Naive thymus-derived CD4-positive, alpha-beta T cell (primary cell): ENCODE measurements around the gene TMEM61. TPM values are rescaled to one million over a fixed set of nuclear protein-coding genes. Genes with fewer than 3 reads are reported as not detected.
"Not testable (repeated sequence)": the region's sequence is repeated elsewhere in the genome, so short reads cannot be mapped to it uniquely, and the experiment has no call there.

Source experiments
- ATAC-seq: fragments of 150-1000 bp; cut with Tn5 transposase; 2 replicates; pipeline ENCODE4 v1.10.0; 2021; ENCODE audit warnings: mild to moderate bottlenecking, moderate library complexity
- CTCF ChIA-PET: fragments of 350-600 bp; sonication (Branson Sonifier 250); formaldehyde crosslinking; loops from one replicate; lab custom pipeline; 2021; ENCODE audit warnings: antibody characterized with exemption; lab: Charles Lee
- POLR2A ChIA-PET: fragments of 350-600 bp; sonication (Branson Sonifier 250); formaldehyde crosslinking; loops from one replicate; lab custom pipeline; 2021; ENCODE audit warnings: antibody characterized with exemption, inconsistent platforms; lab: Charles Lee
- DNase-seq, 9 donors: peaks; one replicate each; pipeline versions ENCODE4 v3.0.0 to v3.0.0-alpha.2; 2020 to 2022; ENCODE audit warnings: mixed read lengths in 1 of 9
- H3K27ac ChIP-seq: one replicate; pipeline ENCODE4 v1.7.0; 2013; ENCODE audit warnings: mild to moderate bottlenecking, low read depth, low read length, moderate library complexity
- H3K27me3 ChIP-seq, 2 donors: one replicate each; pipeline ENCODE4 v1.7.0; 2013; ENCODE audit warnings: low read length in 2 of 2, mild to moderate bottlenecking in 2 of 2, moderate library complexity in 2 of 2; ENCODE audit not compliant: control insufficient read depth in 2 of 2, insufficient read depth in 2 of 2
- H3K36me3 ChIP-seq, 3 experiments: 1 replicate in 2 of 3; 2 replicates in 1 of 3; pipeline ENCODE4 v1.7.0; 2013; ENCODE audit warnings: low read length in 3 of 3, mild to moderate bottlenecking in 3 of 3, moderate library complexity in 1 of 3; ENCODE audit not compliant: insufficient read depth in 3 of 3, control insufficient read depth in 2 of 3
- H3K4me1 ChIP-seq, 2 donors: one replicate each; pipeline ENCODE4 v1.7.0; 2013; ENCODE audit warnings: low read length in 2 of 2, mild to moderate bottlenecking in 2 of 2, moderate library complexity in 1 of 2; ENCODE audit not compliant: control insufficient read depth in 2 of 2, insufficient read depth in 2 of 2
- H3K4me3 ChIP-seq: 2 replicates; pipeline ENCODE4 v1.7.0; 2013; ENCODE audit warnings: mild to moderate bottlenecking, low read length
- H3K9me3 ChIP-seq, 3 experiments: 1 replicate in 2 of 3; 2 replicates in 1 of 3; pipeline ENCODE4 v1.7.0; 2013; ENCODE audit warnings: low read length in 3 of 3; ENCODE audit not compliant: control insufficient read depth in 2 of 3
- H3K27ac Mint-ChIP-seq, 9 donors: one replicate each; pipeline ENCODE4 v1.8.0; 2020 to 2022; ENCODE audit warnings: mixed read lengths in 9 of 9, mild to moderate bottlenecking in 8 of 9, moderate library complexity in 5 of 9, inconsistent platforms in 2 of 9
- H3K27me3 Mint-ChIP-seq, 5 donors: one replicate each; pipeline ENCODE4 v1.8.0; 2021 to 2022; ENCODE audit warnings: mixed read lengths in 5 of 5, mild to moderate bottlenecking in 1 of 5
- H3K36me3 Mint-ChIP-seq, 5 donors: one replicate each; pipeline ENCODE4 v1.8.0; 2020 to 2022; ENCODE audit warnings: mixed read lengths in 5 of 5, mild to moderate bottlenecking in 3 of 5, inconsistent platforms in 1 of 5
- H3K4me1 Mint-ChIP-seq, 7 donors: one replicate each; pipeline ENCODE4 v1.8.0; 2020 to 2022; ENCODE audit warnings: mixed read lengths in 7 of 7, mild to moderate bottlenecking in 3 of 7, inconsistent platforms in 1 of 7
- H3K4me3 Mint-ChIP-seq, 10 donors: one replicate each; pipeline ENCODE4 v1.8.0; 2020 to 2022; ENCODE audit warnings: mild to moderate bottlenecking in 10 of 10, mixed read lengths in 10 of 10, moderate library complexity in 6 of 10, inconsistent platforms in 2 of 10
- H3K9me3 Mint-ChIP-seq, 11 donors: one replicate each; pipeline ENCODE4 v1.8.0; 2020 to 2022; ENCODE audit warnings: mixed read lengths in 11 of 11, mild to moderate bottlenecking in 4 of 11, inconsistent platforms in 1 of 11, moderate library complexity in 1 of 11
- intact Hi-C, 2 donors: fragments of 100-400 bp; cut with micrococcal nuclease; formaldehyde crosslinking; loops; one replicate each; pipeline ENCODE4 v1.15.1; 2023
- polyA plus RNA-seq, 2 donors: library from polyadenylated mRNA; unstranded; fragments of 300-500 nt; fragmentation: Illumina TruSeq; gene quantifications; one replicate each; pipeline ENCODE4 v1.2.3, GENCODE V29; 2021
- total RNA-seq, 6 experiments: library from RNA in 5 of 6; stranded (reverse) in 5 of 6; gene quantifications; 1 replicate in 5 of 6; 2 replicates in 1 of 6; pipeline ENCODE4 v1.2.3 and lab custom pipeline; 2021 to 2026

TMEM61 gene
- total and polyA plus RNA-seq, 7 experiments from 2014 or later: not detected

- H3K4me1 Mint-ChIP-seq: peaks cover 0 to 13% (median 0%) of the 10 kb centered on the region in 7 donors
- Histone ChIP-seq H3K9me3 (no peaks in the 10 kb centered on the region), H3K27ac (no peak overlapping the region), H3K4me3 (no peak overlapping the region), H3K4me1 (no peaks in the 10 kb centered on the region), H3K36me3 (no peaks in the 10 kb centered on the region), H3K27me3 (no peaks in the 10 kb centered on the region)
- H3K36me3 Mint-ChIP-seq: no peaks in the 10 kb centered on the region
- H3K27me3 Mint-ChIP-seq: peaks cover 5 to 13% (median 7%) of the 10 kb centered on the region in 5 donors
- ChIA-PET POLR2A (no interaction called here), CTCF (interaction anchor here (0.7 to 1.7 kb wide), 2 partner anchors 77 to 79 kb away, joined by 3 to 5 read pairs; no protein-coding TSS in a partner anchor)
- H3K9me3 Mint-ChIP-seq: no peaks in the 10 kb centered on the region
- ATAC-seq (peak; percentile 98), DNase-seq (peak; percentile 13 to 74 (median 34))
- H3K4me3 Mint-ChIP-seq: no peak overlapping the region
- intact Hi-C loops: loop anchor here (1.0 kb wide), 2 partner anchors 72 to 77 kb away; no protein-coding TSS in a partner anchor
- no peak overlapping the region for H3K27ac Mint-ChIP-seq
Measured at GRCh38 chr1:55021942-55022546, 41.6 kb downstream of the TMEM61 start.

GRCh38 chr1:55024163-55024562 lies 43.7 kb downstream of the TMEM61 start:
- H3K27me3 Mint-ChIP-seq: not testable (repeated sequence)

DNA sequence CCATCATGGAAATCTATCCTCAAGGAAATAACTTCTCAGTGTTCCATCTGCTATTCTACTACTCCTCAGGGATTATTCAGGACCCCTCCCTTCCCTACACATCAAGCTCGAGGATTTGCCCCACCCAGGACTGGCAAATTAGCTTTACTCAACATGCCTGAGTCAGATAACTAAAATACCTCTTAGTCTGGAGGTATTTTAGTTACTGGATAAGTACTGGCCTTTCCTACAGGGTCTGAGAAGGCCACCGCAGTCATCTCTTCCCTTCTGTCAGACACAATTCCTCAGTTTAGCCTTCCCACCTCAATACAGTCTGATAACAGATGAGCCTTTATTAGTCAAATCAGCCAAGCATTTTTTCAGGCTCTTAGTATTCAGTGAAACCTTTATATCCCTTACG lies 46.3 kb downstream of the TMEM61 start:
- ATAC-seq, CTCF ChIA-PET, H3K27ac Mint-ChIP-seq, intact Hi-C loops, DNase-seq, H3K27ac ChIP-seq, H3K4me3 ChIP-seq, H3K9me3 Mint-ChIP-seq, H3K36me3 Mint-ChIP-seq, H3K4me1 ChIP-seq, H3K4me3 Mint-ChIP-seq, POLR2A ChIA-PET, H3K9me3 ChIP-seq, H3K27me3 ChIP-seq, H3K36me3 ChIP-seq: not testable (repeated sequence)
- H3K27me3 Mint-ChIP-seq: peaks cover 0 to 14% (median 0%) of the 10 kb centered on the region in 5 donors
- peaks cover 0 to 13% (median 0%) of the 10 kb centered on the region in 7 donors for H3K4me1 Mint-ChIP-seq

More at GRCh38 chr1:55024163-55024562, 43.7 kb downstream of the TMEM61 start:
- DNase-seq, H3K4me3 ChIP-seq, H3K36me3 ChIP-seq, H3K9me3 ChIP-seq, intact Hi-C loops, H3K36me3 Mint-ChIP-seq, H3K9me3 Mint-ChIP-seq, POLR2A ChIA-PET, ATAC-seq, H3K27ac ChIP-seq, CTCF ChIA-PET, H3K4me1 ChIP-seq, H3K4me3 Mint-ChIP-seq, H3K27me3 ChIP-seq: not testable (repeated sequence)
- peak overlapping the region in 1 of 9 donors; percentile 70 for H3K27ac Mint-ChIP-seq
- H3K4me1 Mint-ChIP-seq: peaks cover 0 to 13% (median 0%) of the 10 kb centered on the region in 7 donors

DNA sequence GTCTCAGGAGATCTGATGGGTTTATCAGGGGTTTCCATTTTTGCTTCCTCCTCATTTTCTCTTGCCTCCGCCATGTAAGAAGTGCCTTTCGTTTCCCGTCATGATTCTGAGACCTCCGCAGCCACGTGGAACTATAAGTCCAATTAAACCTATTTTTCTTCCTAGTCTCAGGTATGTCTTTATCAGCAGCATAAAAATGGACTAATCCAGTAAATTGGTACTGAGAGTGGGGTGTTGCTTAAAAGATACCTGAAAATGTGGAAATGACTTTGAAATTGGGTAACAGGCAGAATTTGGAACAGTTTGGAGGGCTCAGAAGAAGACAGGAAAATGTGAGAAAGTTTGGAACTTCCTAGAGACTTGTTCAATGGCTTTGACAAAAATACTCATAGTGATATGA lies 50.7 kb downstream of the TMEM61 start:
- H3K27ac Mint-ChIP-seq, CTCF ChIA-PET, H3K9me3 Mint-ChIP-seq, H3K36me3 Mint-ChIP-seq, H3K4me3 Mint-ChIP-seq, H3K9me3 ChIP-seq, H3K27ac ChIP-seq, H3K27me3 ChIP-seq, H3K4me1 Mint-ChIP-seq, POLR2A ChIA-PET, ATAC-seq, H3K36me3 ChIP-seq, H3K4me3 ChIP-seq, H3K4me1 ChIP-seq, DNase-seq, intact Hi-C loops: not testable (repeated sequence)
- peaks cover 22 to 43% (median 28%) of the 10 kb centered on the region in 5 donors for H3K27me3 Mint-ChIP-seq

GRCh38 chr1:55033265-55033614 lies 52.8 kb downstream of the TMEM61 start:
- intact Hi-C loops: no loop called here
- H3K9me3 Mint-ChIP-seq: no peaks in the 10 kb centered on the region

GRCh38 chr1:55034476-55035133 lies 54.2 kb downstream of the TMEM61 start:
- Histone ChIP-seq H3K27ac (no peak overlapping the region), H3K27me3 (no peaks in the 10 kb centered on the region), H3K36me3 (no peaks in the 10 kb centered on the region), H3K4me3 (no peak overlapping the region), H3K9me3 (no peaks in the 10 kb centered on the region), H3K4me1 (no peaks in the 10 kb centered on the region)
- ATAC-seq (no peak), DNase-seq (no peak)
- Mint-ChIP-seq H3K36me3 (no peaks in the 10 kb centered on the region), H3K27me3 (peaks cover 48 to 65% (median 59%) of the 10 kb centered on the region in 5 donors), H3K4me1 (peaks cover 0 to 6% (median 0%) of the 10 kb centered on the region in 7 donors), H3K9me3 (no peaks in the 10 kb centered on the region), H3K27ac (no peak overlapping the region), H3K4me3 (no peak overlapping the region)
- intact Hi-C loops: no loop called here
- ChIA-PET CTCF (no interaction called here), POLR2A (no interaction called here)

More at GRCh38 chr1:55033265-55033614, 52.8 kb downstream of the TMEM61 start:
- DNase-seq (no peak), ATAC-seq (no peak)
- Mint-ChIP-seq H3K27me3 (peaks cover 40 to 56% (median 47%) of the 10 kb centered on the region in 5 donors), H3K4me3 (no peak overlapping the region), H3K36me3 (no peaks in the 10 kb centered on the region), H3K4me1 (peaks cover 0 to 6% (median 0%) of the 10 kb centered on the region in 7 donors), H3K27ac (no peak overlapping the region)
- H3K9me3 ChIP-seq: no peaks in the 10 kb centered on the region
- POLR2A ChIA-PET: no interaction called here
- H3K4me3 ChIP-seq: no peak overlapping the region
- H3K27me3 ChIP-seq: no peaks in the 10 kb centered on the region
- no peaks in the 10 kb centered on the region for H3K4me1 ChIP-seq
- CTCF ChIA-PET: no interaction called here
- no peak overlapping the region for H3K27ac ChIP-seq
- no peaks in the 10 kb centered on the region for H3K36me3 ChIP-seq
